ENCODE measurements around the gene WDR6. TPM values are rescaled to one million over a fixed set of nuclear protein-coding genes. Genes with fewer than 3 reads are reported as not detected.
A peak's percentile ranks its signal among the peaks of the same experiment; 100 is the strongest.

Gene WDR6
- total RNA-seq, 2 donors from 2014 or later: 128 to 223 TPM

- peaks cover 13% of the 10 kb centered on the region for H3K4me1 ChIP-seq (replicated peaks)
- H3K27me3 ChIP-seq (replicated peaks; ENCODE audit: insufficient read depth): no peaks in the 10 kb centered on the region
- intact Hi-C loops (cut with DNase I): loop anchor here (5.0 to 10.0 kb wide), 2 partner anchors 92 to 405 kb away; partner anchors contain the start of genes ARIH2, RHOA and TCTA
- no peak overlapping the region for H3K27ac ChIP-seq
- no peak overlapping the region for H3K4me3 ChIP-seq
- TF ChIP-seq POLR2AphosphoS5 (IDR thresholded peaks at IDR 0.05) (no peak), POLR2A (IDR thresholded peaks at IDR 0.05) (no peak), CTCF (IDR thresholded peaks at IDR 0.05) (no peak)
- DNase-seq (ENCODE audit: low spot score): no peak
- H3K9me3 ChIP-seq: no peaks in the 10 kb centered on the region
- peaks cover under 1 to 3% of the 10 kb centered on the region in 2 donors for H3K36me3 ChIP-seq
- 64% methylated on average over 3 of the region's 3 CpGs for WGBS
These were observed 2.2 kb downstream of the WDR6 start for GRCh38 chr3:49009396-49009795.

GRCh38 chr3:49012441-49013017 lies 5.3 kb downstream of the WDR6 start:
- DNase-seq (ENCODE audit: low spot score): no peak
- intact Hi-C loops (cut with DNase I): no loop called here
- no peak for TF ChIP-seq CTCF (IDR thresholded peaks at IDR 0.05)
- no peak for TF ChIP-seq POLR2AphosphoS5 (IDR thresholded peaks at IDR 0.05)
- TF ChIP-seq POLR2A (IDR thresholded peaks at IDR 0.05): no peak
- no peak overlapping the region for H3K4me3 ChIP-seq
- H3K27me3 ChIP-seq (replicated peaks; ENCODE audit: insufficient read depth): no peaks in the 10 kb centered on the region
- no peak overlapping the region for H3K27ac ChIP-seq
- H3K36me3 ChIP-seq: peaks cover 12 to 16% of the 10 kb centered on the region in 2 donors
- WGBS: 68% methylated on average over 15 of the region's 17 CpGs
- no peaks in the 10 kb centered on the region for H3K9me3 ChIP-seq
- peaks cover 9% of the 10 kb centered on the region for H3K4me1 ChIP-seq (replicated peaks)

- no peak for DNase-seq (ENCODE audit: low spot score)
These were observed 6.0 kb downstream of the WDR6 start for GRCh38 chr3:49013113-49013737.

GRCh38 chr3:49013738-49014660 lies 6.8 kb downstream of the WDR6 start:
- no peak for DNase-seq (ENCODE audit: low spot score)

More at GRCh38 chr3:49013113-49013737, 6.0 kb downstream of the WDR6 start:
- TF ChIP-seq CTCF (IDR thresholded peaks at IDR 0.05): no peak
- no peak for TF ChIP-seq POLR2AphosphoS5 (IDR thresholded peaks at IDR 0.05)
- TF ChIP-seq POLR2A (IDR thresholded peaks at IDR 0.05): no peak
- Histone ChIP-seq H3K9me3 (no peaks in the 10 kb centered on the region), H3K27me3 (replicated peaks; ENCODE audit: insufficient read depth) (no peaks in the 10 kb centered on the region), H3K36me3 (peaks cover 12 to 16% of the 10 kb centered on the region in 2 donors), H3K4me1 (replicated peaks) (peaks cover 7% of the 10 kb centered on the region), H3K27ac (no peak overlapping the region), H3K4me3 (no peak overlapping the region)
- WGBS: 73% methylated on average over 19 of the region's 19 CpGs
- intact Hi-C loops (cut with DNase I): no loop called here

More at GRCh38 chr3:49013738-49014660, 6.8 kb downstream of the WDR6 start:
- Histone ChIP-seq H3K27me3 (replicated peaks; ENCODE audit: insufficient read depth) (no peaks in the 10 kb centered on the region), H3K36me3 (peaks cover 12 to 16% of the 10 kb centered on the region in 2 donors), H3K9me3 (no peaks in the 10 kb centered on the region), H3K4me1 (replicated peaks) (peaks cover 3% of the 10 kb centered on the region), H3K4me3 (no peak overlapping the region), H3K27ac (no peak overlapping the region)
- intact Hi-C loops (cut with DNase I): no loop called here
- 78% methylated on average over 24 of the region's 24 CpGs for WGBS
- TF ChIP-seq POLR2A (IDR thresholded peaks at IDR 0.05) (no peak), POLR2AphosphoS5 (IDR thresholded peaks at IDR 0.05) (peak; percentile 6), CTCF (IDR thresholded peaks at IDR 0.05) (peak in 2 of 4 experiments; percentile 42 to 53)

Data from prostate gland (tissue), 2 donors.